PC-3 (cell line): ENCODE data around the gene USH1C. TPM values are rescaled to one million over a fixed set of nuclear protein-coding genes. Genes with fewer than 3 reads are reported as not detected.

ENCODE experiments used
- ATAC-seq: fragments of 200-7000 bp; cut with Tn5 transposase; 2 replicates; pipeline ENCODE4 v1.9.1; 2020; ENCODE audit warnings: mild to moderate bottlenecking, moderate library complexity
- BruUV-seq: library from RNA; stranded (reverse); fragments of 400-500 nt; replicated peaks from 2 replicates; lab custom pipeline; 2021; lab: Mats Ljungman, UMichigan
- CTCF ChIA-PET: fragments of 300-600 bp; sonication (Branson Sonifier 250); formaldehyde crosslinking; loops from one replicate; lab custom pipeline; 2022; ENCODE audit warnings: antibody characterized with exemption; lab: Charles Lee
- POLR2A ChIA-PET: fragments of 300-600 bp; sonication (Branson Sonifier 250); formaldehyde crosslinking; loops from one replicate; lab custom pipeline; 2022; ENCODE audit warnings: antibody characterized with exemption; ENCODE audit not compliant: unreplicated experiment; lab: Charles Lee
- DNase-seq: peaks from one replicate; pipeline ENCODE4 v3.0.0-alpha.2; 2015
- H2AFZ ChIP-seq: fragments of 300-600 bp; sonication (generic); 2 replicates; pipeline ENCODE4 v1.6.0; 2016; ENCODE audit warnings: antibody characterized with exemption, low read length
- H3F3A ChIP-seq: fragments of 300-600 bp; sonication (generic); one replicate; pipeline ENCODE4 v1.6.0; 2017; ENCODE audit warnings: antibody characterized with exemption, low read length, control low read depth, mild to moderate bottlenecking; ENCODE audit not compliant: unreplicated experiment
- H3K27ac ChIP-seq: fragments of 300-600 bp; sonication (generic); 2 replicates; pipeline ENCODE4 v1.5.1; 2016; ENCODE audit warnings: mild to moderate bottlenecking, low read length
- H3K27me3 ChIP-seq: fragments of 300-600 bp; sonication (generic); 2 replicates; pipeline ENCODE4 v1.6.1; 2016; ENCODE audit warnings: low read length, mixed read lengths
- H3K36me3 ChIP-seq: fragments of 300-600 bp; sonication (generic); 2 replicates; pipeline ENCODE4 v1.6.1; 2016; ENCODE audit warnings: low read depth, mixed run types, low read length, mixed read lengths
- H3K4me1 ChIP-seq: fragments of 300-600 bp; sonication (generic); 2 replicates; pipeline ENCODE4 v1.5.1; 2016; ENCODE audit warnings: low read length; ENCODE audit not compliant: insufficient read depth
- H3K4me2 ChIP-seq: fragments of 300-600 bp; sonication (generic); 2 replicates; pipeline ENCODE4 v1.6.0; 2016; ENCODE audit warnings: low read length
- H3K4me3 ChIP-seq: fragments of 300-600 bp; sonication (generic); 2 replicates; pipeline ENCODE4 v1.5.1; 2016; ENCODE audit warnings: mild to moderate bottlenecking, low read length, mixed read lengths
- H3K79me2 ChIP-seq: fragments of 300-600 bp; sonication (generic); 2 replicates; pipeline ENCODE4 v1.6.1; 2017; ENCODE audit warnings: low read length, mixed read lengths
- H3K9ac ChIP-seq: fragments of 300-600 bp; sonication (generic); 2 replicates; pipeline ENCODE4 v1.6.0; 2016; ENCODE audit warnings: mild to moderate bottlenecking, low read length
- H3K9me2 ChIP-seq: fragments of 300-600 bp; sonication (generic); replicated peaks from 2 replicates; pipeline ENCODE4 v1.6.1; 2016; ENCODE audit warnings: mixed run types, low read length, mixed read lengths
- H3K9me3 ChIP-seq: fragments of 300-600 bp; sonication (generic); 2 replicates; pipeline ENCODE4 v1.6.1; 2016; ENCODE audit warnings: low read length, mixed read lengths
- H4K20me1 ChIP-seq: fragments of 300-600 bp; sonication (generic); 2 replicates; pipeline ENCODE4 v1.6.1; 2016; ENCODE audit warnings: low read length, mixed read lengths
- EZH2 ChIP-seq: fragments of 300-600 bp; sonication (generic); IDR thresholded peaks from one replicate; pipeline ENCODE4 v1.6.1; 2017; ENCODE audit warnings: antibody characterized with exemption, mild to moderate bottlenecking, low read length; ENCODE audit not compliant: unreplicated experiment
- EZH2phosphoT487 ChIP-seq: fragments of 300-600 bp; sonication (generic); IDR thresholded peaks from 2 replicates; pipeline ENCODE4 v1.6.1; 2018; ENCODE audit warnings: mild to moderate bottlenecking, antibody characterized with exemption, low read length, borderline replicate concordance
- intact Hi-C: fragments of 100-400 bp; cut with micrococcal nuclease; formaldehyde crosslinking; loops from 2 replicates; pipeline ENCODE4 v1.9.0; 2023
- total RNA-seq: library from RNA; depleted of rRNA; stranded (reverse); fragments of >200 nt; gene quantifications from 2 replicates; pipeline ENCODE4 v1.2.3, GENCODE V29; 2014
- TF ChIP-seq, protein P1 (sequence below): fragments of 300-600 bp; sonication (generic); conservative IDR thresholded peaks from 2 replicates; pipeline ENCODE4 v1.5.1; 2017; ENCODE audit warnings: antibody characterized with exemption, low read depth, mild to moderate bottlenecking, low read length

Gene USH1C
- total RNA-seq, 1 experiment from 2014 or later = not detected

DNA sequence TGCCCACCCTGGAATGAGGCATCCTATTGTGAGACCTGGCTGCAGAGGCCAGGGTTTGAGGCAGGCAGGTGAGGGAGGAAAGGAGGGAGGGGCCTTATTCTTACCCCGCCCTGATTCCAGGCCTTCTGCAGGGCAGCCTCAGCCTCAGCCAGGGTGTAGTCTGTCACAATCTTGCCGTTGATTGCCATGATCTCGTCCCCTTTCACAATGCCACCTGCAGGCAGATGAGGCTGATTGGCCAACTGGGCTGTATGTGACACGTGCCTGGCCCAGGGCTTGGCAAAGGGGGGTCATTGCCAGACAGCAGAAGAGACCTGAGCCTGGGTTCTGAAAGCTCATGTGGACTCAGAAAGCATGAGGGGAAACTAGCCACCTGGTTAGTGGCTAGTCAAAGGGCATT lies 46.2 kb downstream of the USH1C start:
- Histone ChIP-seq H2AFZ (no peak overlapping the region), H3K27ac (no peak overlapping the region), H3K9me2 (no peaks in the 10 kb centered on the region), H3K4me3 (no peak overlapping the region), H3K4me1 (no peaks in the 10 kb centered on the region), H3F3A (no peaks in the 10 kb centered on the region), H3K27me3 (no peaks in the 10 kb centered on the region), H3K9me3 (no peaks in the 10 kb centered on the region), H3K4me2 (no peak overlapping the region), H3K9ac (no peak overlapping the region), H3K79me2 (no peaks in the 10 kb centered on the region), H4K20me1 (no peaks in the 10 kb centered on the region), H3K36me3 (no peaks in the 10 kb centered on the region)
- DNase-seq = no peak
- CTCF ChIA-PET = interaction anchor here (1.4 kb wide), 1 partner anchor 114 kb away, joined by 5 read pairs; no protein-coding TSS in a partner anchor
- no peak for ATAC-seq
- intact Hi-C loops = no loop called here
- POLR2A ChIA-PET = no interaction called here
- no peak for TF ChIP-seq EZH2phosphoT487
- TF ChIP-seq EZH2 = no peak
- TF ChIP-seq, protein P1, sequence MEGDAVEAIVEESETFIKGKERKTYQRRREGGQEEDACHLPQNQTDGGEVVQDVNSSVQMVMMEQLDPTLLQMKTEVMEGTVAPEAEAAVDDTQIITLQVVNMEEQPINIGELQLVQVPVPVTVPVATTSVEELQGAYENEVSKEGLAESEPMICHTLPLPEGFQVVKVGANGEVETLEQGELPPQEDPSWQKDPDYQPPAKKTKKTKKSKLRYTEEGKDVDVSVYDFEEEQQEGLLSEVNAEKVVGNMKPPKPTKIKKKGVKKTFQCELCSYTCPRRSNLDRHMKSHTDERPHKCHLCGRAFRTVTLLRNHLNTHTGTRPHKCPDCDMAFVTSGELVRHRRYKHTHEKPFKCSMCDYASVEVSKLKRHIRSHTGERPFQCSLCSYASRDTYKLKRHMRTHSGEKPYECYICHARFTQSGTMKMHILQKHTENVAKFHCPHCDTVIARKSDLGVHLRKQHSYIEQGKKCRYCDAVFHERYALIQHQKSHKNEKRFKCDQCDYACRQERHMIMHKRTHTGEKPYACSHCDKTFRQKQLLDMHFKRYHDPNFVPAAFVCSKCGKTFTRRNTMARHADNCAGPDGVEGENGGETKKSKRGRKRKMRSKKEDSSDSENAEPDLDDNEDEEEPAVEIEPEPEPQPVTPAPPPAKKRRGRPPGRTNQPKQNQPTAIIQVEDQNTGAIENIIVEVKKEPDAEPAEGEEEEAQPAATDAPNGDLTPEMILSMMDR = no peak
- BruUV-seq = no TSS peak

DNA sequence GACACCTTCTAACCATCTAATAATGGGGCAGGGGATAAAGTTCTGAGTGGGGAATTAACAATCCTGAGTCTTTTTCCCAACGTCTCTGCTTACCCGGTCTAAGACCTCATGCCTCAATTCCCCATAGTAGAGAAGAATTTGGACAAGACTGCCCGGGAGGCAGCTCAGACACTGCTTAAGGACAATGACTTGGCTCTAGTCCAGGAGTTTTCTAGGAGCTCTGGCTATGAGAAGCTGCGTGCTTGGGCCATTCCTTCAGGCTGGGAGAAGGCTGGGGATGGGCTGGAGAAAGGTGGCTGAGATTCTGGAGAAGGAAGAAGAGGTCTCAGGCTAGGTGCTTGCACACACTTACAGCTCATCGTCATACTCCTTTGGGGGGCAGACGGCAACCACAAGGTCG lies 47.8 kb downstream of the USH1C start:
- no peak overlapping the region for H3K4me3 ChIP-seq
- H3K4me2 ChIP-seq = no peak overlapping the region
- no peak overlapping the region for H3K9ac ChIP-seq
- H3K9me3 ChIP-seq = no peaks in the 10 kb centered on the region
- TF ChIP-seq EZH2phosphoT487 = no peak
- no peak for TF ChIP-seq EZH2
- TF ChIP-seq, protein P1 = no peak
- BruUV-seq = no TSS peak
- H3K36me3 ChIP-seq = no peaks in the 10 kb centered on the region
- H2AFZ ChIP-seq = no peak overlapping the region
- H3K27ac ChIP-seq = no peak overlapping the region
- H3K79me2 ChIP-seq = no peaks in the 10 kb centered on the region
- no peaks in the 10 kb centered on the region for H3K27me3 ChIP-seq
- no peaks in the 10 kb centered on the region for H4K20me1 ChIP-seq
- no peaks in the 10 kb centered on the region for H3F3A ChIP-seq
- no peaks in the 10 kb centered on the region for H3K9me2 ChIP-seq
- POLR2A ChIA-PET = no interaction called here
- intact Hi-C loops = no loop called here
- ATAC-seq (no peak), DNase-seq (no peak)
- H3K4me1 ChIP-seq = no peaks in the 10 kb centered on the region
- CTCF ChIA-PET = no interaction called here

DNA sequence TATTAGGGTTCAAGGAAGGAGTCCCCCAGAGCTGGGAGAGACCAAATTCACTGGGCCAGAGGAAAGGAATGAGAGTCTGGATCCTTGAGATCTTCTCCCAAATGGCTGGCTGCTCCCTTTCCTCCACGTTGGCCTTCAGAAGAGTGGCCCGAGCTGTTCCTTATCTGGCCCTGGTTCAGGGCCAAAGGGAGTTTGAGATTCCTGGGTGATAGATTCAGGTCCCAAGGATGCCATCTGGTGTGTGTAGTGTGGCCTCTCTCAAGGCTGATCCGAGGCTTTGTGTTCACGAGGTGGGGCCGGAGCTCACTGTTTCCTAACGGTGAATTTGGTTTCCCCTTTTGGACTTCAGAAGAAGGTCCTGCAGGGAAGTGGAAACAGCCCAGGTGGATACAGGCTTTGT lies 50.2 kb downstream of the USH1C start:
- Histone ChIP-seq H2AFZ (no peak overlapping the region), H3K4me3 (no peak overlapping the region), H3K4me2 (no peak overlapping the region), H3K36me3 (no peaks in the 10 kb centered on the region), H3K4me1 (no peaks in the 10 kb centered on the region), H3K79me2 (no peaks in the 10 kb centered on the region), H3K9me2 (no peaks in the 10 kb centered on the region), H3K9me3 (no peaks in the 10 kb centered on the region), H3K27ac (no peak overlapping the region), H3K27me3 (peaks cover 12% of the 10 kb centered on the region), H4K20me1 (no peaks in the 10 kb centered on the region), H3K9ac (no peak overlapping the region), H3F3A (no peaks in the 10 kb centered on the region)
- BruUV-seq = no TSS peak
- intact Hi-C loops = no loop called here
- ATAC-seq = no peak
- no peak for DNase-seq
- TF ChIP-seq, protein P1 = no peak
- no peak for TF ChIP-seq EZH2phosphoT487
- no peak for TF ChIP-seq EZH2
- ChIA-PET CTCF (no interaction called here), POLR2A (no interaction called here)
